ENCODE measurements around the gene STK35.
"Not testable (repeated sequence)": the region's sequence is repeated elsewhere in the genome, so short reads cannot be mapped to it uniquely, and the experiment has no call there.

STK35 gene

DNA sequence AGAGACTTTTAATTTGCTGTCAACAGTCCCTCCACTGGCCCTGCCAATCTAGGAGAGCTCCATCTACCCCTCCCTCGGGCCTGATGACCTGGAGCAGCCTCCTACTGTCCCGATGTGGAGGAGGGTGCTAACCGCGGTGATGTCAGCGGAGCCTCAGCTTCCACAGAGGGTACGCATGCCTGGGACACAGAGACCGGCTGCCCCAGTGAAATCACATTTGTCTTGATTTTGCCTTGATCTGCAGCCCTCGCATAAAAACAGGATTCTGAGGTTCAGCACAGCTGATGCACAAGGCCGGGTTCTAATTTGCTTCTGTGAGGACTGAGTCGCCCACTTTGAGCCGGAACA, 77.6 kb downstream of the STK35 start:
- Histone ChIP-seq H3F3A (ENCODE audit: insufficient read depth, low read length) (no peaks in the 10 kb centered on the region), H3K9me3 (ENCODE audit: low read length) (no peaks in the 10 kb centered on the region), H4K20me1 (ENCODE audit: insufficient read depth, low read length) (no peaks in the 10 kb centered on the region), H3K9me2 (ENCODE audit: low read depth, low read length) (no peaks in the 10 kb centered on the region), H3K4me3 (ENCODE audit: low read depth, low read length, poor library complexity, severe bottlenecking) (no peak overlapping the region), H3K4me2 (ENCODE audit: low read length) (no peak overlapping the region), H3K4me1 (ENCODE audit: insufficient read depth, low read length, severe bottlenecking) (no peaks in the 10 kb centered on the region), H3K27ac (ENCODE audit: low read depth, low read length, poor library complexity, severe bottlenecking) (no peak overlapping the region), H3K36me3 (ENCODE audit: insufficient read depth, low read length) (no peaks in the 10 kb centered on the region), H3K9ac (ENCODE audit: low read length) (no peak overlapping the region), H3K27me3 (ENCODE audit: insufficient read depth, low read length) (no peaks in the 10 kb centered on the region), H2AFZ (ENCODE audit: low read length) (no peak overlapping the region), H3K79me2 (ENCODE audit: insufficient read depth, low read length) (no peaks in the 10 kb centered on the region)
- no peak for TF ChIP-seq EZH2 (IDR thresholded peaks at IDR 0.05; ENCODE audit: borderline replicate concordance, low read length)
- TF ChIP-seq, protein P1, sequence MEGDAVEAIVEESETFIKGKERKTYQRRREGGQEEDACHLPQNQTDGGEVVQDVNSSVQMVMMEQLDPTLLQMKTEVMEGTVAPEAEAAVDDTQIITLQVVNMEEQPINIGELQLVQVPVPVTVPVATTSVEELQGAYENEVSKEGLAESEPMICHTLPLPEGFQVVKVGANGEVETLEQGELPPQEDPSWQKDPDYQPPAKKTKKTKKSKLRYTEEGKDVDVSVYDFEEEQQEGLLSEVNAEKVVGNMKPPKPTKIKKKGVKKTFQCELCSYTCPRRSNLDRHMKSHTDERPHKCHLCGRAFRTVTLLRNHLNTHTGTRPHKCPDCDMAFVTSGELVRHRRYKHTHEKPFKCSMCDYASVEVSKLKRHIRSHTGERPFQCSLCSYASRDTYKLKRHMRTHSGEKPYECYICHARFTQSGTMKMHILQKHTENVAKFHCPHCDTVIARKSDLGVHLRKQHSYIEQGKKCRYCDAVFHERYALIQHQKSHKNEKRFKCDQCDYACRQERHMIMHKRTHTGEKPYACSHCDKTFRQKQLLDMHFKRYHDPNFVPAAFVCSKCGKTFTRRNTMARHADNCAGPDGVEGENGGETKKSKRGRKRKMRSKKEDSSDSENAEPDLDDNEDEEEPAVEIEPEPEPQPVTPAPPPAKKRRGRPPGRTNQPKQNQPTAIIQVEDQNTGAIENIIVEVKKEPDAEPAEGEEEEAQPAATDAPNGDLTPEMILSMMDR (IDR thresholded peaks at IDR 0.05; ENCODE audit: low read length) = no peak

DNA sequence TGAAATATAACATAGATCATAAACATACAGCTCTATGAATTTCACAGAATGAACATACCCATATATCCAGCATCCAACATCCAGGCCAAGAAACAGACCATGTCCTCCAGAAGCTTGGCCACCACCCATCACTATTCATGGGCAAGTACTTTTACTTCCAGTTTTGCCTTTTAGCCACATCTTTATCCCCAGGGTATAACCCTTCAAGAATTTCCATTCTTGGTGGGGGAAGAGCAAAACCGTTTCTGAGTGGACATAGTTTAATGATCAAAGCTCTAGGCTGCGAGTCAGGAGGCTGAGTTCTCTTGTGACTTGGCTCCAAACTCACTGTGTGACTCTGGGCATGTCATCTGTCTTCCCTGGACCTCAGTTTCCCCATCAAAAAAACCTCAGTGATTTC, 78.3 kb downstream of the STK35 start:
- Histone ChIP-seq H3K4me2 (ENCODE audit: low read length) (no peak overlapping the region), H2AFZ (ENCODE audit: low read length) (no peak overlapping the region), H3F3A (ENCODE audit: insufficient read depth, low read length) (no peaks in the 10 kb centered on the region), H3K27ac (ENCODE audit: low read depth, low read length, poor library complexity, severe bottlenecking) (no peak overlapping the region), H3K9ac (ENCODE audit: low read length) (no peak overlapping the region), H3K4me1 (ENCODE audit: insufficient read depth, low read length, severe bottlenecking) (no peaks in the 10 kb centered on the region), H4K20me1 (ENCODE audit: insufficient read depth, low read length) (no peaks in the 10 kb centered on the region), H3K27me3 (ENCODE audit: insufficient read depth, low read length) (no peaks in the 10 kb centered on the region), H3K36me3 (ENCODE audit: insufficient read depth, low read length) (no peaks in the 10 kb centered on the region), H3K79me2 (ENCODE audit: insufficient read depth, low read length) (no peaks in the 10 kb centered on the region), H3K9me2 (ENCODE audit: low read depth, low read length) (no peaks in the 10 kb centered on the region), H3K9me3 (ENCODE audit: low read length) (no peaks in the 10 kb centered on the region), H3K4me3 (ENCODE audit: low read depth, low read length, poor library complexity, severe bottlenecking) (no peak overlapping the region)
- TF ChIP-seq, protein P1 (IDR thresholded peaks at IDR 0.05; ENCODE audit: low read length) = no peak
- TF ChIP-seq EZH2 (IDR thresholded peaks at IDR 0.05; ENCODE audit: borderline replicate concordance, low read length) = no peak

DNA sequence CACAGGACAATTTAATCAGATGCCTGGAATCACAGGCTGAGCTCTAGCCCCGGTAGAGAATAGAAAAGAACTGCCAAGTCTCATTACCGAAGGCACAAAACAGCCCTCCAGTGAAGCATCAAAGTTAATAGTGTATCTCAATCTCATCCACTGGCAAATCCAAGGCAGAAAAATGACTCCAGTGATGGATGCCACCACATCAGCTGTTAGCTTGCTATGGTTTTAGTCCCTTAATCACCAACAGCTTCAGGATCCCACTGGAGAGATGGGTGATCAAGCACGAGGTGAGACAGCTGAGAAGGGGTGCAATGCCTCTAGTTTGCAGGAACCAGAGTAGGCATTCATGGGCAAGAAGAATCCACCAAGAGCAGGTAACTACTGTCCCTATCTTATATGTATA, 81.8 kb downstream of the STK35 start:
- no peak overlapping the region for H3K4me3 ChIP-seq (ENCODE audit: low read depth, low read length, poor library complexity, severe bottlenecking)
- H3K27me3 ChIP-seq (ENCODE audit: insufficient read depth, low read length) = no peaks in the 10 kb centered on the region
- no peaks in the 10 kb centered on the region; the same call in 1 of the 2 replicates for H3K36me3 ChIP-seq (ENCODE audit: insufficient read depth, low read length)
- no peaks in the 10 kb centered on the region for H4K20me1 ChIP-seq (ENCODE audit: insufficient read depth, low read length)
- no peaks in the 10 kb centered on the region for H3K79me2 ChIP-seq (ENCODE audit: insufficient read depth, low read length)
- H3K9me2 ChIP-seq (ENCODE audit: low read depth, low read length) = no peaks in the 10 kb centered on the region
- no peak for TF ChIP-seq EZH2 (IDR thresholded peaks at IDR 0.05; ENCODE audit: borderline replicate concordance, low read length)
- TF ChIP-seq, protein P1 (IDR thresholded peaks at IDR 0.05; ENCODE audit: low read length) = no peak
- H3K4me1 ChIP-seq (ENCODE audit: insufficient read depth, low read length, severe bottlenecking) = no peaks in the 10 kb centered on the region
- 0 out of 2 replicates have a peak, but pooled peaks cover 7% of the 10 kb centered on the region for H3K9me3 ChIP-seq (ENCODE audit: low read length)
- H3K27ac ChIP-seq (ENCODE audit: low read depth, low read length, poor library complexity, severe bottlenecking) = no peak overlapping the region
- no peak overlapping the region for H3K4me2 ChIP-seq (ENCODE audit: low read length)
- H3F3A ChIP-seq (ENCODE audit: insufficient read depth, low read length) = no peaks in the 10 kb centered on the region
- H3K9ac ChIP-seq (ENCODE audit: low read length) = no peak overlapping the region
- H2AFZ ChIP-seq (ENCODE audit: low read length) = no peak overlapping the region

DNA sequence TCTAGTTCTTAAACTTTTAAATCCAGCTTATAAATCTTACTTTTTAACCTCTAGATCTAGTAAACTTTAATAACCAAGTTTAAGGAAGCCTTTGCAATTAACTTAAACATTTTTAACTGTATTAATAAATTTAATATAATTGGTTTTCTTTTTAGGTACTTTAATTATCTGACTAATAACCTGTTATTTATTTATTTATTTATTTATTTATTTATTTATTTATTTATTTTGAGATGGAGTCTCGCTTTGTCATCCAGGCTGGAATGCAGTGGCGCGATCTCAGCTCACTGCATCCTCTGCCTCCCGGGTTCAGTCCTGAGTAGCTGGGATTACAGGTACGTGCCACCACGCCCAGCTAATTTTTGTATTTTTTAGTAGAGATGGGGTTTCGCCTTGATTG, 83.3 kb downstream of the STK35 start:
- not testable (repeated sequence) for H3F3A ChIP-seq (ENCODE audit: insufficient read depth, low read length); H3K9me3 ChIP-seq (ENCODE audit: low read length); H3K9ac ChIP-seq (ENCODE audit: low read length); H3K36me3 ChIP-seq (ENCODE audit: insufficient read depth, low read length); H2AFZ ChIP-seq (ENCODE audit: low read length); H4K20me1 ChIP-seq (ENCODE audit: insufficient read depth, low read length); H3K27me3 ChIP-seq (ENCODE audit: insufficient read depth, low read length); H3K4me1 ChIP-seq (ENCODE audit: insufficient read depth, low read length, severe bottlenecking); H3K4me3 ChIP-seq (ENCODE audit: low read depth, low read length, poor library complexity, severe bottlenecking); H3K4me2 ChIP-seq (ENCODE audit: low read length); H3K79me2 ChIP-seq (ENCODE audit: insufficient read depth, low read length); H3K9me2 ChIP-seq (ENCODE audit: low read depth, low read length); H3K27ac ChIP-seq (ENCODE audit: low read depth, low read length, poor library complexity, severe bottlenecking)

Data from OCI-LY1 (cell line).